HG02973 (cell line): ENCODE data around the gene BBIP1.

Source experiments
- ATAC-seq: cut with Tn5 transposase; IDR thresholded peaks from one replicate; pipeline ENCODE4 v1.9.1; 2021; ENCODE audit warnings: moderate library complexity; ENCODE audit not compliant: unreplicated experiment

Gene BBIP1

DNA sequence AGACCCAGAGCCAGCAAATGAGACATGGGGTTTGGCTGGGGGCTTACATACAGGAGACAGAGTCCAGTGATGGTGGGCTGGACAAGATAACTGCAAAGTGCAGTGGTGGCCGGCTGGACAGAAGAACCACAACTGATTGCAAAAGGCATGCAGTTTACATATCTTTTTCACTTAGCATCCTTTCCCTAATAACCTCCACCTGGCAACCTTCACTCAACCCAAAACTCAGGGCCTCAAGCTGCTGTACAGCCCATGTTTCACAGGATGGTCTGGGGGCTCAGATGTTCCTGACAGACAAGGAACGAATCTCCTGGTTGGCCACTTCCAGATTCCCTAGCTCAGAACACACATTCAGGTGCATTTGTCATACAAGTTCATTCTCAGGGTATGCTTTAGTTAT lies 55.0 kb downstream of the BBIP1 start:
- ATAC-seq, result no peak

DNA sequence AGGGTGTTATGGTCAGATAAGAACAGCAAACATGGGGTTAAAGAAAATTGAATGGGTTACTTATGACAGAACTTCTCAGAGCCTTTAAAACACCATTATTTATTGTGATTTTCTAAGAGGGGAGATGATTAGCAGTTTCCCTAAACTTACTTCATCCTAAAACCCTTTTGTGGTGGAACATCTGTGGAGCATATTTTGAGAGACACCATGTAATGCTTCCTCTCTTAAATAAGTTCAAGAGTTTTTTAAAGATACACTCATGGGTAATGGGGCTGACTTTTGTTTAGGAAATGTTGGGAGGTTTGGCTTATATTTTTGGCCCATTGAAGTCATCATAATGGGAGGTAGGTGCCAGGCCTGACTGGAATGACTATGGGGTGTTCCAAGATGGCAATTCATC lies 55.6 kb downstream of the BBIP1 start:
- ATAC-seq, result no peak

DNA sequence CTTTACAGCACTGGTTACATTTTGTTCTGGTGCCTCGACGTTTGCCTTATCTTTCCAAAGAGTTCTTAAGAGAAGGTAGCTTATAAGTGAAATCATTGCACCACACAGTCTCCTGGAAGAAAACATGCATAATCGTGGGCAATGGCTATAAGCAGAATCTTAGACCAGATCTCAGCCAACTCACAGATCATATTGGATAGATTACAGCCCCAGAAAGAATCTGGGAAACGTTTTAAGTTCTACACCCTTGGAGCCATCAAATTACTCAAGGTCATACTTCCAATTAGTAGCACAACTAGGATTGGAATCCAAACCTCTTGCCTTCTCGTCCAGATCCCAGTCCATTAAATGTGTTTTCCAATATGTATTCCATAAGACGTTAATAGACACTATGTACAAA lies 56.0 kb downstream of the BBIP1 start:
- no peak for ATAC-seq

DNA sequence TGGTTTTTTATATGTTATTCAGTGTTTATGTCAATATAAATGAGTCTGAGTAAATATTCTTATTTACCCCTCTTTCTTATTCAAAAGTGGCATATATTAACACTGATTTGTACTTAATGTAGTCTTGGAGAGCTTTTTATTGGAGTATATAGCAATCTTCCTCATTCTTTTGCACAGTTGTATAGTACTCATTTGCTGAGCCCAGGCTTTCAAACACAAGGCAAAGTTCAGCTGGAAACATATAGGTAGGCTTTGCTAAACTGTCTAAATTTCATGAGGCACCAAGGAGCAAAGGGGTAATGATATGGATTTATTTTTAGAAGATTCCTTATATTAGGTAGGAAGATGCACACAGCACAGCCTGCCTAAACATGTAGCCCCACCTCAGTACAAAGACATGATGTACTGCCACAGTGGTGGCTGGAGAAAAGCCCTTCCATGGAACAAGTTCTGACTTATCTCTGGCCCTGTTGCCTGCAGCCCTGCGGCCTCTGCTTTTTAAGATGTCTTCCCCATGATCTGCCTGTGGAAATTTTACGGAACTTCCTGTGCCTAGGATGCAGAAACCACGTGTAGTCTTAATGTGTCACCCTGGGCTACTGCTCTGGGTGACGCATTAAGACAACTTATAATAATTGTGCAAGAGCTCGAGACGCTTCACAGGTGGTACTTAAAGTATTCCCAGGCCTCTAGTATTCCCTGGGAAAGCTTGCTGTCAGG lies 56.9 kb downstream of the BBIP1 start:
- ATAC-seq, result no peak

DNA sequence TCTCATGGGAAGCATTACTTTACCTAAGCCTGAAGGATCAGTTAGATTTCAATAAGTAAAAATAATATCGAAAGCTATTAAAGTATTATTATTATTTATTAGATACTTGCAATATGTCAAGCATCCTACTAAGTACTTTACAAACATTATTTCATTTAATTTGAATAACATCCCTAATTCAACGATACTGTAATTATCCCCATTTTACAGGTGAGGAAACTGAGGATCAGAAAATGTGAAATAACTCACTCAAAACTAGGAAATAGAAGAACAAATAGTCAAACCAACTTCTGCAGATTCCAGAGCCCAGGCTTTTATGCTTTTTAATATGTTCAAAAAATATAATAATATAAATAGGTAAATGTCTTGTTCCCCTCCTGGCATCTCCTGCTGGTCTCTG lies 57.5 kb downstream of the BBIP1 start:
- no peak for ATAC-seq

DNA sequence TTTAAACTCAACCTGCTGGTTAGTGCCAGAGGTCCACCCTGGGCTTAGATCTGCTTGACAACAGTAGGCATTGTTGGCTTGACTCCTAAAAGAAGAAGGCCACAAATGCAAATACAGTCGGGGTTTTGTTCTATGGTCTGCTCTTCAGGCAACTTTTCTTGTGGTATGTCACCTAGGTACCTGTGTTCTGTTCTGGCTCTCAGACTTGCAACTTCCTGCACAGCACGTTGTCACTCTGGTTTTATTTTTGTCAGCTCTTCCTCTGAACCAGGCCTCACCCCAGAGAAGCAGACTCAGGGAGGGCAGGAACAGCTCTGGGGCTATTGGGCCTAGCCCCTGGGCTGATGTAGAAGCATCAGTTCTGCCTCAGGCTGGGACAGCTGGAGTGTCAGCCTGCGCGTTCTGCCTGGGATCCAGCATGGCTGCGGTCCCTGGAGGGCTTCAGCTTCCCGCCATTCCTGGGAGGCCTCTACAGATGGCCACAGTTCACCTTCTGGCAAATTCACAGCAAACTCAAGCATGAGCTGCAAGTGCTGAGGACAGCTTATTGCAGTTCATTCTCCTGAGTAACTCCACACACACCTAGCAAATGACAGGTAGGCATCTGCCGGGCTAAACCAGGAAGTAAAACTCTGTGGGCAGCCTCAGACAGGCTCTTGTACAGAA lies 58.3 kb downstream of the BBIP1 start:
- peak; percentile 39 for ATAC-seq

DNA sequence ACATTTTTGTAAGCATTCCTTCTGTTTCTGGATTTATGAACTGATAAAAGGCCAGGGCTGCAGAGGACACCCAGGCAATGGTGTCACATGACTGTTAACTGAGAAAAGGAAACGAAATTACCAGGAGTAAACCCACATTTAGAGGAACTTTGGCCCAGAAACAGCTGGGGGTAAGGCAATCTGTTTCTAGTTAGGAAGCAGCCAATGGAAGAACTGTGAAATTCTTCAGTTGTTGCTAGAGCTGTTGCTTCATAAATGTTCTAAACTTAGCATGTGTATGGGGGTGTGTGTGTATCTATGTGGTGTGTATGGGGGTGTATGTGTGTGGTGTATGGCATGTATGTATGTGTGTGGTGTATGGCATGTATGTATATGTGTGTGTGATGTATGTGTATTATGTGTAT lies 59.0 kb downstream of the BBIP1 start:
- ATAC-seq, result no peak

DNA sequence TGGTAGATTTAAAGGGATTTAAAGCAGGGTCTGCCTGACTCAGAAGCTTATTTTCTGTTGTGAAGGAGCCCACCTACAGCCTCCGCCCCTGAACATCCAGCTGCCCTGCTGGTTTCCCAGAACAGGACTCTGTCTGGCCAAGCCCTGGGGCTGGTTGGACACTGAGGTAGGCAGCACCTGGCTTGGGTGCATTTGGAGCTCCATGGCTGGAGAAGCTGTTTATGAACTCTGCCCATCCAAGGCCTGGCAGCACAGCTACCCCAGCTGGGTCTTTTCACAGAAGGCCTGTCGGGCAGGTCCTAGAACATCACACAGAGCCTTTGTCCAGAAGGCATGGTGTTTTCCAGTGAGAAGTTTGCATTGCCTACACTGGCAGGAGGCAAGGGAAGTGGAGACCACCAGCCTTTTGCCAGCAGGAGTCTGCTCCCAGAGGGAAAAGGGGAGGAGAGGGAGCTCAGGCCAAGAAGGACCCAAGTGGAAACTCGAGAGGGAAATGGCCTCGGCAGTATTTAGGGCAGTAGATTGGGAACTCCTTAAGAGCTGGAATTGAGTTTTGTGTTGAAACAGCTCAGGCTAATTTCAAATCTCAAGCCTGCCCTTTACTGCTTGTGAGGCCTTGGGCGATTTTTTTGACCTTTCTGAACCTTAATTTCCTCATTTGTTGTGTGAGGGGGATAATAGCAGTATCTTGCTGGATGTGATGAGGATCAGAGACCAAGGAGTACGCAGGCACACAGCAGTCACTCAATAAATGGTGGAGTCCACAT lies 59.6 kb downstream of the BBIP1 start:
- ATAC-seq, result no peak

DNA sequence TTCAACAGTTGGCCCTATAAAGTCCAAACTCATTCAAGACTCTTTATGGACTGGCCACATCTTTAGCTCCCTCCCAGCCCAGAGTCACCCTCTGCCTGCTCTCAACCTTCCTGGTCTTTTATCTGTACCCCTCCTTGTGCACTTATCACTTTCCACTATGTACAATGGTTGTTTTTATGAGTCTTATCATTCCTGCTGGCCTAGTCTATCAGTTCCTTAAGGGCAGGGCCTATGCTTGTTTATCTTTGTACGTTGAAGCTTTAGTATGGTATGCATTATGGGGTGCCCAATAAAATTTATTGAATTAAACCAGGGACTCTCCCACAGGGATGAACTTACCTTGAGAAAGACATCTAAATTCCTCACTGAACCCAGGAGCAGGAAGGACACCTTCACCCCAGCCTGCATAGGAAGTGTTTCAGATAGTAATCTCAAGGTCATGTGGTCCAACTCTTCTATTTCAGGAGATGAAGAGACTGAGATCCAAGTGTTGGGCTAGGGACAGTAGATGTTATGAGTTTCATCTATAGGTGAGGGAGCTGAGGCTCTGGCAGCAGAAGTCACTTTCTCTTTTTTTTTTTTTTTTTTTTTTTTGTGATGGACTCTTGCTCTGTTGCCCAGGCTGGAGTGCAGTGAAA lies 60.6 kb downstream of the BBIP1 start:
- ATAC-seq, result no peak

DNA sequence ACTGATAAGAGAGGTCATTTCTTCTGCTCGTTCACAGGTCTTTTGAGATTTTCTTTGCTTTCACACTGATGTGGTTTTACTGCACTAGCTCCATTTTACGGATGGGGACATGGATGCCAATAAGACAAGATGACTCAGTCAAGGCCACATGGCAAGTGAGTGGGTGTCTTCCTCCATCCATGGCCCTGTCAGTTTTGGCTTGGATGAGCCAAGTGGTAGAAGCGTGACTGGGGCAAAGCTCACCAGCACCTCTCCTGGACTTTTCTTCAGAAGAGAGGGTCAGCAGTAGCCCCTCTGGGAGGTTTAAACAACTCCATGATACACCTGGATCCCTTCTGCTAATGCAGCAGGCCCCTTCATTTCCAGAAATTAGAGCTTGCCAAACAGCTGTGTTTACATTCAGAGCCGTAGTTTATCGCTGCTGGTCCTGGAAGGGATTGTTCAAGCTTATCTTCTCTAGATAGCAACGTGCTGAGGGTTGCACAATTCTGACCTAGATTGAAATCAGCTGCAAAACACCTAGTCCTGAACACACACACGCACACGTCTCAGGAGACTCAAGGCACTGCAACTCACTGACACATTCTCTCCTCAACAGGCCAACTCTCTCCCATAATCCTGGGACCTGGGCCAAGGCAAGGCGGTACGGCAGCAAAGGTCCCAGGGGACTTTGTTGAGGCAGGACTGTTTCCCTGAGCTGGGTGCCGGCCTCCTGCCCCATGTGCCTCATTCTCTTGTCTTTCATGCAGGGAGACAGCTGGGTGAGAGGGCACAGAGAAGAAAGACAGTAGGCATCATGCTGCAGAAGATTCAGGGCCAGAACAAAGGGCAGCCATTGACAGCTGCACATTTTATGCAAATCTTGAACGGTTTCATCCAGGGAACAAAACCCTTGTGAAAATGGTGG lies 61.5 kb downstream of the BBIP1 start:
- peak; percentile 34 for ATAC-seq

DNA sequence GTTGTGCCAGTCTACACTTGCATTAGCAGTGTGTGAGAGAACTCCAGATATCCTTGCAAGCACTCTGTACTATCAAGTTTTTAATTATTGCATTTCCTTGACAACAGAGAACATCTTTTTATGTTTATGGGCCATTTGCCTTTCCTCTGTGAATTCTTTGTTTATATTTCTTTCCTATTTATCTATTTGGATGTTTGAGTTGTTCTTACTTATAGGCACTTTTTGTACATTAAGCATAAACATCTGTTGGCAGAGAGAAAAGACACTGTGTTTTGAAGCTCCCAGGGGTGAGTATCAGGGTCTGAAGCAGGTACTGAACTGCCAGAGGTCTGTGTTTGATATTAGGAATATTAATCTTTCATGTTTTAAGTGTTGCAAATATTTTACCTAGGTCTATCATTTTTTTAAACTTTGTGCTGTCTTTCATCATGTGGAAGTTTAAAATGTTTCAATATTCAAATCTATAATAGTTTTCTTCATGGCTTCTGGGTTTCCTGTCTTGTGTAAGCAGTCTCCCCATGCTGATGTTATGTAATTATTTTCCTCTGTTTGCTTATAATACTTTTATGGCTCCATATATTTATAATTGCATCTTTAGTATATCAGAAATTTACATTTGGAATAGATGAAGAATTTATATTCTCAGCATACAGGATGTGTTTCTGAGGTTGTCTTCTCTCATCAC lies 64.9 kb downstream of the BBIP1 start:
- no peak for ATAC-seq

DNA sequence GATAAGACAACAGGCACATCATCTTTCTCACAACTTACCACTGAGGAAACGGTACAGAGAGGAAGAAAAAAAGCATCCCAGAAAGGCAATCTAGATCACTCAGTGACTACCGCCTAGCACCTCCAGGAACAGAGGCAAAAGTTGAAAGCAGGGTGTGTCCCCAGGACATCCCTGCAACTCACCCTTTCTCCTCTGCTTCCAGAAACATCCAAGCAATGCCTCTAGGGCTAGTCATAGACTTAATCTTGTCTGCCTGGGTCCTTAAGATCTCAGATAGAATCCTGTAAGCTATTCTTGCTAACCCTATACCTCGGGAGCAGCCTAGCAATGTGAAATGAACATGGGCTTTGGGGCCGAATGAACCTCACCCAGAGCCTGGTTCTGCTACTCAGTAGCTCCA lies 66.0 kb downstream of the BBIP1 start:
- ATAC-seq, result no peak

DNA sequence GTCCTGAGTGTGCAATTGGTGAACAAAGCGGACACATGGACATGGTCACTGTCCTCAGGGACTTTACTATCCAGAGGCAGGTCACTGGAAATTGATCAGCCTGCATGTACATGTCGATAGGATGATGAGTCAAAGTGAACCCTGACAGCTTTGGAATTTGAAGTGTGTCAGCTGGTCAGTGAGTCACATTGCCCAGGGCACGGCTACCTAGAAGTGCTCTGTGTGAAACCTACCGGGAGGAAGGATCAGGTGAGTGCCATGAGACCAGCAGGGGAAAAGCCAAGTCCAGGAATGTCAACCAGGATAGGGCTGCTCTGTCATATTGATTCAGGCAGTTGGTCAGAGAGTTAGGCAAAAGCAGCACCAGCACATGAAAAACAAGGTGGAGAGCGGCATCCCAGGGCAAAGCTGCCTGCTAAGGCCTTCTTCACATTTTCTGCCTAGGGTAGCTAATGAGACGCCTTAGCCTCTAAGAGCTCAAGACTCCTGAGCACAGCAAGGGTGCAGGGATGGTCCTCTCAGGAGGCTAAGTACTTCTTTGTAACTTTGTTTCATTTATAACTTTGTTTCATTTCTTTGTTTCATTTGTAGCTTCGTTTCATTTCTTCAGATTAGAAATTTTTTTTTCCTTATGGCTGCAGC lies 66.6 kb downstream of the BBIP1 start:
- no peak for ATAC-seq

DNA sequence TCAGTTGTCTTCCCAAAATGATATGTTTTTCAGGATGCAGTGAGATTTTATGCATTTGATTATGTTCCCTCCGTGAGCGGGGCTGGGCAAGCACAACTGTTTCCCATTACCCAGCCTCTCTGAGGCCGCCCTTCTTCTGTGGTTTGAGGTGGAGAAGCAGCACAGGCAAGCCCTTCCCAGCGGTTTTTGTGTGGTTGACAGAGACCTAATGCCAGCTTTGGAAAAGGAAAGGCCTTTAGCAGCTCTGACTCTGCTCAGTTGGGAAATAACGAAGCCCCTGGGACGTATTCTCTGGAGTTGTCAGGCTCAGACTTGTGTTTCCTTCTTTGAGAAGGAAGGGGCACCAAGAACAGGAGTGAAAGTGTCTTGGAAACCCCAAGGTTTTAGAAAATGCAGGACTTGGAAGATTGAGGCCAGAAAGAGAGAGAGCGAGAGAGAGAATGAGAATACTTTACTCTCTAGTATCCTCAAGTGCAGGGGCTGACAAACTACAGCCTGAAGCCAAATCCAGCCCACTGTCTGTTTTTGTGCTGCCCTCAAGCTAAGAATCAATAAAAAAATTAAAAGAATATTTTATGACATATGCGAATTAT lies 67.9 kb downstream of the BBIP1 start:
- no peak for ATAC-seq

DNA sequence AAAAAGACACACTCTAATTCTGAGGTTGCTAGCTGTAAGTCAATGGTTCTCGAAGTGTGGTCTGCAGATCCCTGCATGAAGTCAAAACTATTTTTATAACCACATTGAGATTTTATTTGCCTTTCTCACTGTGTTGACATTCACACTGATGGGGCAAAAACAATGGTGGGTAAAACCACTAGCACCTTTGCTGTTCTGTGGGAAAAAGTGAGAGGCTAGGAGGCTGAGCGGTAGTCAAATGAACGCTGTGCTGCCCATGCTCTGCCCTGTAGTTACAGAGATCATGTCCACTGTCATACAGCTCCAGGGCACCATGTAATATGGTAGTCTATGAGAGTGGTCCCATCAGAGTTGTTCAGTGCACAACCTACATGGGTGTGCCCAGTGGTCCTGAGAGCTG lies 68.9 kb downstream of the BBIP1 start:
- no peak for ATAC-seq
